Measurements from ENCODE around the gene CCT7.

Gene CCT7

GRCh38 chr2:73268830-73269685 lies 35.0 kb downstream of the CCT7 start:
- DNase-seq (ENCODE audit: low read depth): peak; percentile 63

- DNase-seq (ENCODE audit: low read depth): no peak
Observed at GRCh38 chr2:73269686-73270465, 35.8 kb downstream of the CCT7 start.

- no peak for DNase-seq (ENCODE audit: low read depth)
Observed at GRCh38 chr2:73272270-73272669, 38.2 kb downstream of the CCT7 start.

- no peak for DNase-seq (ENCODE audit: low read depth)
Observed at GRCh38 chr2:73279852-73280251, 45.7 kb downstream of the CCT7 start.

- no peak for DNase-seq (ENCODE audit: low read depth)
Observed at GRCh38 chr2:73281244-73281643, 47.1 kb downstream of the CCT7 start.

GRCh38 chr2:73282924-73283544 lies 48.9 kb downstream of the CCT7 start:
- no peak for DNase-seq (ENCODE audit: low read depth)

GRCh38 chr2:73283545-73284295 lies 49.6 kb downstream of the CCT7 start:
- no peak for DNase-seq (ENCODE audit: low read depth)

GRCh38 chr2:73284296-73285158 lies 50.4 kb downstream of the CCT7 start, which contains the start of gene FBXO41:
TSS of gene FBXO41 (minus strand) at chr2:73284478. CDS start at chr2:73269630, 14,848 bp downstream.
- peak; percentile 78 for DNase-seq (ENCODE audit: low read depth)

- no peak for DNase-seq (ENCODE audit: low read depth)
Observed at GRCh38 chr2:73285159-73285739, 51.1 kb downstream of the CCT7 start.

GRCh38 chr2:73286134-73286655 lies 52.1 kb downstream of the CCT7 start:
- DNase-seq (ENCODE audit: low read depth): no peak

GRCh38 chr2:73289304-73289703 lies 55.2 kb downstream of the CCT7 start:
- DNase-seq (ENCODE audit: low read depth): no peak

GRCh38 chr2:73290049-73290839 lies 56.1 kb downstream of the CCT7 start:
- DNase-seq (ENCODE audit: low read depth): no peak

GRCh38 chr2:73291093-73291460 lies 57.0 kb downstream of the CCT7 start:
- DNase-seq (ENCODE audit: low read depth): no peak

- no peak for DNase-seq (ENCODE audit: low read depth)
Observed at GRCh38 chr2:73291461-73292315, 57.6 kb downstream of the CCT7 start.

- no peak for DNase-seq (ENCODE audit: low read depth)
Observed at GRCh38 chr2:73292316-73292905, 58.3 kb downstream of the CCT7 start.

- no peak for DNase-seq (ENCODE audit: low read depth)
Observed at GRCh38 chr2:73292906-73293533, 58.9 kb downstream of the CCT7 start.

GRCh38 chr2:73293534-73294171 lies 59.5 kb downstream of the CCT7 start, which contains the start of gene EGR4:
TSS of gene EGR4 (minus strand) at chr2:73293548. CDS start at chr2:73293317, 231 bp downstream.
- peak; percentile 80 for DNase-seq (ENCODE audit: low read depth)

All from stimulated activated CD8-positive, alpha-beta memory T cell treated with anti-CD3 and anti-CD28 coated beads, Interleukin-12 subunit alpha, Interleukin-12 subunit beta, amount 100 ng/mL, for 4 hours (primary cell).